ENCODE measurements around the gene CPNE6. TPM values are rescaled to one million over a fixed set of nuclear protein-coding genes. Genes with fewer than 3 reads are reported as not detected.

Gene CPNE6
- total and polyA plus RNA-seq, 2 donors: 0.58 to 1.9 TPM

- Histone ChIP-seq H3K4me3 (ENCODE audit: low read depth, low read length) (no peak overlapping the region), H3K4me1 (ENCODE audit: insufficient read depth) (no peaks in the 10 kb centered on the region), H3K27ac (ENCODE audit: low read depth) (peak overlapping the region; percentile 67), H3K36me3 (ENCODE audit: insufficient read depth) (no peaks in the 10 kb centered on the region)
- DNase-seq (ENCODE audit: extremely low spot score): no peak
- 80% methylated on average over 19 of the region's 19 CpGs for WGBS
These were observed 22.0 kb downstream of the CPNE6 start for GRCh38 chr14:24093207-24093900.

- Histone ChIP-seq H3K27ac (ENCODE audit: low read depth) (peak within 1 kb of the TSS; percentile 96), H3K36me3 (ENCODE audit: insufficient read depth) (no peaks in the 10 kb centered on the region), H3K4me1 (ENCODE audit: insufficient read depth) (no peaks in the 10 kb centered on the region), H3K4me3 (ENCODE audit: low read depth, low read length) (peak within 1 kb of the TSS; percentile 80)
- peak; percentile 48 for DNase-seq (ENCODE audit: extremely low spot score)
- under 1% methylated on average over 68 of the region's 68 CpGs for WGBS
These were observed 22.8 kb downstream of the CPNE6 start, which contains the start of gene PCK2 for GRCh38 chr14:24093901-24094840. Gene PCK2, plus strand, starts transcription at chr14:24094311. Its CDS starts 95 bp downstream, at chr14:24094406.

GRCh38 chr14:24094841-24095270, 23.5 kb downstream of the CPNE6 start:
- no peaks in the 10 kb centered on the region for H3K36me3 ChIP-seq (ENCODE audit: insufficient read depth)

GRCh38 chr14:24095271-24096068, 24.1 kb downstream of the CPNE6 start:
- H3K4me1 ChIP-seq (ENCODE audit: insufficient read depth): no peaks in the 10 kb centered on the region
- H3K36me3 ChIP-seq (ENCODE audit: insufficient read depth): no peaks in the 10 kb centered on the region
- peak overlapping the region; percentile 96 for H3K27ac ChIP-seq (ENCODE audit: low read depth)
- WGBS: 60% methylated on average over 12 of the region's 12 CpGs
- no peak for DNase-seq (ENCODE audit: extremely low spot score)
- peak overlapping the region; percentile 80 for H3K4me3 ChIP-seq (ENCODE audit: low read depth, low read length)

More at GRCh38 chr14:24094841-24095270, 23.5 kb downstream of the CPNE6 start:
- 25% methylated on average over 14 of the region's 14 CpGs for WGBS
- H3K4me1 ChIP-seq (ENCODE audit: insufficient read depth): no peaks in the 10 kb centered on the region
- peak overlapping the region; percentile 96 for H3K27ac ChIP-seq (ENCODE audit: low read depth)
- peak overlapping the region; percentile 80 for H3K4me3 ChIP-seq (ENCODE audit: low read depth, low read length)
- no peak for DNase-seq (ENCODE audit: extremely low spot score)

DNA sequence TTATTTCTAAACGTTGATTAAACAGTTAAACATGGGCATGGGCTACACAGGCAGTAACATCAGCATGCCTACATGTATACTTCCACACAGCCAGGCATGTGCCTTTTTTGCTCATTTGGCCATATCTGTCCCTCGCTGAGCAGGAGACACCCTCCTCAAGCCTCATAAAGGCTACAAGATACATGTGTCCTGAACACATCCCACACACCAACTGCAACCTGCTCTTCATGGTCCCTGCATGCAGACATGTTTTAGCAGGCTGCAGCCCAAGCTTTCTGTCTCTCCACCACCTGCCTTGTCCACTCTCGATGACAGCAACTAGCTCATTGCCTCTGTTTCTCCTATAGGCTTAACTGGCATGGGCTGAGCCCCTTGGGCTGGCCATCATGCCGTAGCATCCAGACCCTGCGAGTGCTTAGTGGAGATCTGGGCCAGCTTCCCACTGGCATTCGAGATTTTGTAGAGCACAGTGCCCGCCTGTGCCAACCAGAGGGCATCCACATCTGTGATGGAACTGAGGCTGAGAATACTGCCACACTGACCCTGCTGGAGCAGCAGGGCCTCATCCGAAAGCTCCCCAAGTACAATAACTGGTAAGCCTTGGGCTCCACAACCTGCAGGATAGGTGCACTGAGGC, 25.3 kb downstream of the CPNE6 start:
- no peak for DNase-seq (ENCODE audit: extremely low spot score)
- Histone ChIP-seq H3K36me3 (ENCODE audit: insufficient read depth) (no peaks in the 10 kb centered on the region), H3K4me3 (ENCODE audit: low read depth, low read length) (no peak overlapping the region), H3K4me1 (ENCODE audit: insufficient read depth) (no peaks in the 10 kb centered on the region), H3K27ac (ENCODE audit: low read depth) (no peak overlapping the region)
- 96% methylated on average over 8 of the region's 8 CpGs for WGBS

DNA sequence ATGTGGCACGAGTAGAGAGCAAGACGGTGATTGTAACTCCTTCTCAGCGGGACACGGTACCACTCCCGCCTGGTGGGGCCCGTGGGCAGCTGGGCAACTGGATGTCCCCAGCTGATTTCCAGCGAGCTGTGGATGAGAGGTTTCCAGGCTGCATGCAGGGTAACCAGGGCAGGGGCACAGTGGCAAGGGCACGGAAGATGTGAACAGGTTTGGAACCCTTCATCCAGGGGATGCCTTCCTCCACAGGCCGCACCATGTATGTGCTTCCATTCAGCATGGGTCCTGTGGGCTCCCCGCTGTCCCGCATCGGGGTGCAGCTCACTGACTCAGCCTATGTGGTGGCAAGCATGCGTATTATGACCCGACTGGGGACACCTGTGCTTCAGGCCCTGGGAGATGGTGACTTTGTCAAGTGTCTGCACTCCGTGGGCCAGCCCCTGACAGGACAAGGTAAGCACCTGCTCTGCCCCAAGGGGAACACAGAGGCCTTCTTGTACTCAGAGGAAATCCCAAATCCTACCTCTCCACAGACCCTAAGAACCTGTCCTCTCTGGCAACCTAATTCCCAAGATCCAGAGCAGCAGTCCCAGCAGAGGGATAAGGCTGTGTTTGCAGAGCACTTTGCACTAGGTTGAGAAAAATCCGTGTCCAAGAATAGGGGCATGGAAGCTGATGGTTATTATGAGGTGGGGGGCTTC, 27.0 kb downstream of the CPNE6 start:
- Histone ChIP-seq H3K27ac (ENCODE audit: low read depth) (no peak overlapping the region), H3K4me3 (ENCODE audit: low read depth, low read length) (no peak overlapping the region), H3K36me3 (ENCODE audit: insufficient read depth) (no peaks in the 10 kb centered on the region), H3K4me1 (ENCODE audit: insufficient read depth) (no peaks in the 10 kb centered on the region)
- DNase-seq (ENCODE audit: extremely low spot score): no peak
- 95% methylated on average over 16 of the region's 16 CpGs for WGBS

GRCh38 chr14:24098927-24099813, 27.8 kb downstream of the CPNE6 start:
- no peak overlapping the region for H3K27ac ChIP-seq (ENCODE audit: low read depth)
- no peaks in the 10 kb centered on the region for H3K36me3 ChIP-seq (ENCODE audit: insufficient read depth)
- 90% methylated on average over 17 of the region's 17 CpGs for WGBS
- DNase-seq (ENCODE audit: extremely low spot score): no peak
- H3K4me1 ChIP-seq (ENCODE audit: insufficient read depth): no peaks in the 10 kb centered on the region
- H3K4me3 ChIP-seq (ENCODE audit: low read depth, low read length): no peak overlapping the region

DNA sequence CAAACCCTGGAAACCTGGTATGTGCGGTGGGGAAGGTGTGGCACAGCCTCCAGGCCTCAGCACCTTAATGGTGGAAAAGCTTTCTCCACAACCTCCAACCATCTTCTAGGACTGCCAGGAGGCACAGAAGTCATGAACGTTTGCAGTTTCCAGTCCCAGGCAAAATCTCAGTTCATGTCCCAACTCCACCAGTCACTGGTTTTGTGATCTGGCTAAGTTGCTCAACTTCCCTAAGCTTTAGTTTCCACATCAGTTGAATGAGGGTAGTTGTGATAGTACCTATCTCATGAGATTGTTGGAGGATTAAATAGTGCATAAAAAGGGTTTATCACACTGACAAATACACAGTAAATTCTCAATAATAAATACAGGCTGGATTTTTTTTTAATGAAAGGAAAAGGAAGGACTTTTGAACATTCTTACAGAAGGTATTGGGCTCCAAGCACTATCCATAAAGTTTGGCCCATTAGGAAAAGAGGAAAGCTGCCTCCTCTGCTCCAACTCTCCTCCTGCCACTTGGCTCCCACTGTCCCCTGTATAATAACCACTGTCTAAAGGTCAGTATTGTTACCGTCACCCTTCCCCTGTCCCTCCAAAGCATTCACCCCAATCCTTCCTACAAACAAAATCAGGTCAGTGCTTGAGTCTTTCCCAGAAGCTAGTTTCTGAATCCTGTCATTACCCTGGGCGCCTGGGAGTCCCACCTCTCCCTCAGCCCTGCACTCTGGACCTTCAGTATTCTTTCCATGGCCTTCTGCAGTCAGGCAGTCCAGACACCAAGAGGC, 29.0 kb downstream of the CPNE6 start:
- H3K27ac ChIP-seq (ENCODE audit: low read depth): no peak overlapping the region
- H3K4me1 ChIP-seq (ENCODE audit: insufficient read depth): no peaks in the 10 kb centered on the region
- DNase-seq (ENCODE audit: extremely low spot score): no peak
- H3K36me3 ChIP-seq (ENCODE audit: insufficient read depth): no peaks in the 10 kb centered on the region
- H3K4me3 ChIP-seq (ENCODE audit: low read depth, low read length): no peak overlapping the region
- 85% methylated on average over 4 of the region's 4 CpGs for WGBS

GRCh38 chr14:24100982-24101494, 29.7 kb downstream of the CPNE6 start:
- H3K27ac ChIP-seq (ENCODE audit: low read depth): no peak overlapping the region
- 96% methylated on average over 3 of the region's 3 CpGs for WGBS
- no peaks in the 10 kb centered on the region for H3K36me3 ChIP-seq (ENCODE audit: insufficient read depth)
- no peak for DNase-seq (ENCODE audit: extremely low spot score)
- H3K4me1 ChIP-seq (ENCODE audit: insufficient read depth): no peaks in the 10 kb centered on the region
- no peak overlapping the region for H3K4me3 ChIP-seq (ENCODE audit: low read depth, low read length)

- Histone ChIP-seq H3K4me3 (ENCODE audit: low read depth, low read length) (no peak overlapping the region), H3K4me1 (ENCODE audit: insufficient read depth) (no peaks in the 10 kb centered on the region), H3K27ac (ENCODE audit: low read depth) (no peak overlapping the region), H3K36me3 (ENCODE audit: insufficient read depth) (no peaks in the 10 kb centered on the region)
- DNase-seq (ENCODE audit: extremely low spot score): no peak
- 93% methylated on average over 7 of the region's 7 CpGs for WGBS
These were observed 31.1 kb downstream of the CPNE6 start for GRCh38 chr14:24102357-24103048.

GRCh38 chr14:24103451-24103850, 32.1 kb downstream of the CPNE6 start:
- no peak overlapping the region for H3K4me3 ChIP-seq (ENCODE audit: low read depth, low read length)
- WGBS: 93% methylated on average over 13 of the region's 13 CpGs
- no peak for DNase-seq (ENCODE audit: extremely low spot score)
- no peaks in the 10 kb centered on the region for H3K36me3 ChIP-seq (ENCODE audit: insufficient read depth)
- no peaks in the 10 kb centered on the region for H3K4me1 ChIP-seq (ENCODE audit: insufficient read depth)
- H3K27ac ChIP-seq (ENCODE audit: low read depth): no peak overlapping the region
